GM10248 (cell line): ENCODE results near the gene SPRR3.

Experiments used
- CTCF ChIA-PET: fragments of 300-600 bp; sonication (Branson Sonifier 250); formaldehyde crosslinking; extraction: SDS; loops from one replicate; lab custom pipeline; 2021; ENCODE audit warnings: antibody characterized with exemption; lab: Yijun Ruan, JAX
- POLR2A ChIA-PET: fragments of 350-650 bp; sonication (Branson Sonifier 250); formaldehyde crosslinking; extraction: SDS; loops from one replicate; lab custom pipeline; 2020; ENCODE audit warnings: antibody characterized with exemption; lab: Yijun Ruan, JAX
- DNase-seq: peaks from one replicate; pipeline ENCODE4 v3.0.0; 2012; ENCODE audit errors: extremely low spot score
- TF ChIP-seq, protein P1 (sequence below): IDR thresholded peaks from 2 replicates; pipeline ENCODE4 v1.5.1; 2012; ENCODE audit warnings: mild to moderate bottlenecking, low read depth; ENCODE audit errors: extremely low read depth, missing control alignments, control extremely low read depth

Gene SPRR3

GRCh38 chr1:152980676-152981075 is 20.9 kb upstream of the SPRR3 start:
- DNase-seq, result no peak
- CTCF ChIA-PET, result interaction anchor here (1.2 to 2.4 kb wide), 2 partner anchors 11 to 20 kb away, joined by 3 to 7 read pairs; no protein-coding TSS in a partner anchor
- POLR2A ChIA-PET, result no interaction called here
- TF ChIP-seq, protein P1, sequence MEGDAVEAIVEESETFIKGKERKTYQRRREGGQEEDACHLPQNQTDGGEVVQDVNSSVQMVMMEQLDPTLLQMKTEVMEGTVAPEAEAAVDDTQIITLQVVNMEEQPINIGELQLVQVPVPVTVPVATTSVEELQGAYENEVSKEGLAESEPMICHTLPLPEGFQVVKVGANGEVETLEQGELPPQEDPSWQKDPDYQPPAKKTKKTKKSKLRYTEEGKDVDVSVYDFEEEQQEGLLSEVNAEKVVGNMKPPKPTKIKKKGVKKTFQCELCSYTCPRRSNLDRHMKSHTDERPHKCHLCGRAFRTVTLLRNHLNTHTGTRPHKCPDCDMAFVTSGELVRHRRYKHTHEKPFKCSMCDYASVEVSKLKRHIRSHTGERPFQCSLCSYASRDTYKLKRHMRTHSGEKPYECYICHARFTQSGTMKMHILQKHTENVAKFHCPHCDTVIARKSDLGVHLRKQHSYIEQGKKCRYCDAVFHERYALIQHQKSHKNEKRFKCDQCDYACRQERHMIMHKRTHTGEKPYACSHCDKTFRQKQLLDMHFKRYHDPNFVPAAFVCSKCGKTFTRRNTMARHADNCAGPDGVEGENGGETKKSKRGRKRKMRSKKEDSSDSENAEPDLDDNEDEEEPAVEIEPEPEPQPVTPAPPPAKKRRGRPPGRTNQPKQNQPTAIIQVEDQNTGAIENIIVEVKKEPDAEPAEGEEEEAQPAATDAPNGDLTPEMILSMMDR, result no peak

DNA sequence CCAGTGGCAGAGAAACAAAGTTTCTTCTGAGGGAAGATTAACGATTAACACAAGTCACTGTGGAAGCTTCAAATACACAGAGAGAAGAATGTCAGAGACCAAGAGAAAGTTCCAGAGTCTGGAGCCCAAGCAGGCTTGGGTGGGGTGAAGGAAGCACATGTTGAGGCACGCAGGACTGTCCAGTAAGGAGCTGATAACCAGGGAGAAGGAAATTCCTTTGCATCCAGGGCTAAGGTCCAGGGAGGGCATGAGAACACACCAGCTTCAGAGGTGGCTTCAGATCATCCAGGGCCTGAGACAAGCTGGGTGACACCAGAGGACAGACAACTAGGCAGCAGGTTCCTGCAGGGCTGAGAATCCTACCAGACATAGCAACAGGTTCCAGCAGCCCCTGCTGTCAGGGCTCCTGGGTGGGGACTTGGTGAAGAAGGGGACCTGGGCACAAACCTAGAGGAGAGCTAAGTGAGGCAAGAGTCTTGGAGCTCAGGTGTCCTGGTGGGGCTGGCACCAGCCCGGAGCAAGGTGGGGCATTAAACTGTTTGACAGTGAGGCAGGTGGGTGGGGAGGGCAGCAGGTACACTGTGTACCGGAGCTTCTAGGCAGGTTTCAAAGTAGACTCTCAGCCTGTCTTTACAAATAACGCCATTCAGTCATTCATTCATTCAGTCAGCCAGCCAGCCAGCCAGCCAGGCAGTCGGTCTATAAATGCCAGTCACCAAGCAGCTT is 20.2 kb upstream of the SPRR3 start:
- no peak for DNase-seq
- TF ChIP-seq, protein P1, result no peak
- POLR2A ChIA-PET, result no interaction called here
- CTCF ChIA-PET, result interaction anchor here (1.2 to 2.4 kb wide), 2 partner anchors 10 to 19 kb away, joined by 3 to 7 read pairs; no protein-coding TSS in a partner anchor

- ChIA-PET POLR2A (no interaction called here), CTCF (interaction anchor here (2.4 kb wide), 1 partner anchor 10 kb away, joined by 7 read pairs; no protein-coding TSS in a partner anchor)
- DNase-seq, result no peak
- TF ChIP-seq, protein P1, result no peak
These were observed 19.5 kb upstream of the SPRR3 start for GRCh38 chr1:152982076-152982475.

DNA sequence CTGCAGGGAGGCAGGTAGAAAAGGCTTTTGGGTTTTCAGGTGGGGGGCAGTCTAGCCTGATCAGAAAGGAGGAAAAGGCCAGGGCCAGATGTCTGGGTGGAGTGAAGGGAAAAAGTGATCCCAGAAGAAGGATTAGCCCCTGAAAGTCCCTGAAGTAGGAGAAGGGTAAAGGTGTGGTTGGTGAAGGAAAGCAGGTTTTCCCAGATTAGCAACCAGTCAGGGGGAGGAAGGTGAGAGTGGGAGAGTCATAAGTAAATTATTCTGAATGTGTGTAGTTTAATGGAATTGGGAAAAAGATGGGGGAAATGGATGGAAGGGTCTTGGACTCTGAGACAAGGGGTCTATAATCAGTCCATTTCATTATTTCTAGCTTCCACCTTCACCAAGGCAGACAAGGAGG is 18.3 kb upstream of the SPRR3 start:
- no peak for DNase-seq
- ChIA-PET CTCF (interaction anchor here (1.8 kb wide), 1 partner anchor 16 kb away, joined by 4 read pairs; no protein-coding TSS in a partner anchor), POLR2A (no interaction called here)
- TF ChIP-seq, protein P1, result no peak

- TF ChIP-seq, protein P1, result no peak
- DNase-seq, result no peak
- ChIA-PET CTCF (interaction anchor here (1.8 kb wide), 1 partner anchor 16 kb away, joined by 4 read pairs; no protein-coding TSS in a partner anchor), POLR2A (no interaction called here)
These were observed 17.8 kb upstream of the SPRR3 start, which contains the start of gene SPRR1A for GRCh38 chr1:152983743-152984142. TSS of gene SPRR1A (plus strand) at chr1:152984081. CDS start at chr1:152985231, 1,150 bp downstream.

DNA sequence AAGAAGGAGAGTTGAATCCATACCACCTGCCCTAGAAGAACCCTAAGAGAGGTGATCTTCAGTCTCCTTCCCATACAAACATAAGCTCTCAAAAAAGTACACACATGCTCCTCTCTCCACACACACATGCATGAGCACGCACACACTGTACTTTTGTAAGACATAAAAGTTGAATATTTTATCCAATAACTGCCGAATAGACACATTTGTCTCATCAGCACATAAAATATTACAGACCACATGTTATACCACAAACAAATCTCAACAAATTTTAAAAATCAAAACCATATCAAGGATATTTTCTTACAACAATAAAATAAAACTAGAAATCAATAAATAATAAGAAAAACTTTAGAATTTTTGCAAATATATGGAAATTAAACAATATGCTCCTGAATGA is 15.0 kb upstream of the SPRR3 start:
- POLR2A ChIA-PET, result no interaction called here
- DNase-seq, result no peak
- TF ChIP-seq, protein P1, result no peak
- CTCF ChIA-PET, result no interaction called here
